ENCODE measurements around the gene SMPD2.

DNA sequence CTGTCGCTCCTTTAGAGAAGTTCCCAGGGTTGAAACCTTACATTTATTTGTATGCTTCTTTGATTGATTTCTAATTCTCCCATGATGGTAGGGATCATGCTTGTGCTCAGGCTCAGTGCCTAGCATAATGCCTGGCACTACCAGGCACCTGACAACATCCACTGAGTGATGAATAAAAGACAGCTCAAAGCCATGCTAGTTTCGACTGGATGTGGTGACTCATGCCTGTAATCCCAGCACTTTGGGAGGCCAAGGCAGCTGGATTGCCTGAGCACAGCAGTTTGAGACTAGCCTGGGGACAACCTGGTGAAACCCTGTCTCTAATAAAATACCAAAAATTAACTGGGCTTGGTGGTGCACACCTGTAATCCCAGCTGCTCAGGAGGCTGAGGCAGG is 46.6 kb upstream of the SMPD2 start:
- TF ChIP-seq, protein P1, sequence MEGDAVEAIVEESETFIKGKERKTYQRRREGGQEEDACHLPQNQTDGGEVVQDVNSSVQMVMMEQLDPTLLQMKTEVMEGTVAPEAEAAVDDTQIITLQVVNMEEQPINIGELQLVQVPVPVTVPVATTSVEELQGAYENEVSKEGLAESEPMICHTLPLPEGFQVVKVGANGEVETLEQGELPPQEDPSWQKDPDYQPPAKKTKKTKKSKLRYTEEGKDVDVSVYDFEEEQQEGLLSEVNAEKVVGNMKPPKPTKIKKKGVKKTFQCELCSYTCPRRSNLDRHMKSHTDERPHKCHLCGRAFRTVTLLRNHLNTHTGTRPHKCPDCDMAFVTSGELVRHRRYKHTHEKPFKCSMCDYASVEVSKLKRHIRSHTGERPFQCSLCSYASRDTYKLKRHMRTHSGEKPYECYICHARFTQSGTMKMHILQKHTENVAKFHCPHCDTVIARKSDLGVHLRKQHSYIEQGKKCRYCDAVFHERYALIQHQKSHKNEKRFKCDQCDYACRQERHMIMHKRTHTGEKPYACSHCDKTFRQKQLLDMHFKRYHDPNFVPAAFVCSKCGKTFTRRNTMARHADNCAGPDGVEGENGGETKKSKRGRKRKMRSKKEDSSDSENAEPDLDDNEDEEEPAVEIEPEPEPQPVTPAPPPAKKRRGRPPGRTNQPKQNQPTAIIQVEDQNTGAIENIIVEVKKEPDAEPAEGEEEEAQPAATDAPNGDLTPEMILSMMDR (IDR thresholded peaks at IDR 0.05; ENCODE audit: low read depth, low read length), result no peak
- no peak for TF ChIP-seq MYC (IDR thresholded peaks at IDR 0.05; ENCODE audit: low read depth, low read length)
- no peak for TF ChIP-seq POLR2A (IDR thresholded peaks at IDR 0.05; ENCODE audit: extremely low read depth, insufficient read length)

Measured in NB4 (cell line).